Gastroesophageal sphincter (tissue), 4 donors: Measurements from ENCODE around the gene ASB6. TPM values are rescaled to one million over a fixed set of nuclear protein-coding genes. Genes with fewer than 3 reads are reported as not detected.
A peak's percentile ranks its signal among the peaks of the same experiment; 100 is the strongest.

Experiments
- ATAC-seq: fragments of 150-250 bp; one replicate; pipeline ENCODE4 v1.9.1; 2016; ENCODE audit warnings: mild to moderate bottlenecking, moderate library complexity
- H3K27ac ChIP-seq, 4 donors: fragments of 200-600 bp; sonication (generic) in 3 of 4; 1 replicate in 3 of 4; 2 replicates in 1 of 4; pipeline ENCODE4 v1.5.1; 2016 to 2019
- H3K27me3 ChIP-seq: fragments of 200-600 bp; sonication (generic); one replicate; pipeline ENCODE4 v1.5.1; 2019
- H3K36me3 ChIP-seq, 2 donors: fragments of 200-600 bp; sonication (generic); one replicate each; pipeline ENCODE4 v1.5.1; 2019; ENCODE audit warnings: control low read depth in 1 of 2
- H3K4me1 ChIP-seq, 3 donors: fragments of 200-600 bp; sonication (generic); 1 replicate in 2 of 3; 2 replicates in 1 of 3; pipeline ENCODE4 v1.5.1; 2016 to 2019; ENCODE audit warnings: control low read depth in 2 of 3
- H3K4me3 ChIP-seq, 2 donors: fragments of 200-600 bp; sonication (generic); one replicate each; pipeline ENCODE4 v1.5.1; 2019; ENCODE audit warnings: mild to moderate bottlenecking in 1 of 2, moderate library complexity in 1 of 2
- H3K9me3 ChIP-seq, 3 donors: fragments of 200-600 bp; sonication (generic); one replicate each; pipeline ENCODE4 v1.5.1; 2017 to 2019; ENCODE audit warnings: control low read depth in 2 of 3
- EP300 ChIP-seq: sonication (generic); formaldehyde crosslinking; IDR thresholded peaks from one replicate; pipeline ENCODE4 v1.6.1; 2017; ENCODE audit warnings: antibody characterized with exemption, mild to moderate bottlenecking
- POLR2A ChIP-seq, 2 donors: fragments of 450-650 bp; IDR thresholded peaks; one replicate each; pipeline ENCODE4 v1.6.1; 2017; ENCODE audit warnings: antibody characterized with exemption in 2 of 2, mild to moderate bottlenecking in 2 of 2, moderate library complexity in 1 of 2
- POLR2AphosphoS5 ChIP-seq: sonication (generic); formaldehyde crosslinking; IDR thresholded peaks from one replicate; pipeline ENCODE4 v1.6.1; 2017; ENCODE audit warnings: antibody characterized with exemption
- WGBS, 2 donors: methylation state at CpG; one replicate each; pipeline ENCODE4 v1.1.5; 2018; ENCODE audit warnings: low coverage in 1 of 2; 5-methylcytosine and 5-hydroxymethylcytosine counted together
- total RNA-seq, 4 donors: library from RNA; depleted of rRNA; stranded (reverse); fragments of >200 nt; gene quantifications; one replicate each; pipeline ENCODE4 v1.1.0, GENCODE V29; 2016
- TF ChIP-seq, protein P1 (sequence below), 4 experiments: fragments of 200-600 bp in 2 of 4; fragments of 450-650 bp in 2 of 4; sonication (generic) in 1 of 4; IDR thresholded peaks; one replicate each; pipeline ENCODE4 v1.5.1; 2017 to 2019; ENCODE audit warnings: antibody characterized with exemption in 4 of 4, mild to moderate bottlenecking in 2 of 4, moderate library complexity in 2 of 4

ASB6 gene
- total RNA-seq, 4 donors from 2014 or later = 21.3 to 37.2 (median 28.2) TPM

DNA sequence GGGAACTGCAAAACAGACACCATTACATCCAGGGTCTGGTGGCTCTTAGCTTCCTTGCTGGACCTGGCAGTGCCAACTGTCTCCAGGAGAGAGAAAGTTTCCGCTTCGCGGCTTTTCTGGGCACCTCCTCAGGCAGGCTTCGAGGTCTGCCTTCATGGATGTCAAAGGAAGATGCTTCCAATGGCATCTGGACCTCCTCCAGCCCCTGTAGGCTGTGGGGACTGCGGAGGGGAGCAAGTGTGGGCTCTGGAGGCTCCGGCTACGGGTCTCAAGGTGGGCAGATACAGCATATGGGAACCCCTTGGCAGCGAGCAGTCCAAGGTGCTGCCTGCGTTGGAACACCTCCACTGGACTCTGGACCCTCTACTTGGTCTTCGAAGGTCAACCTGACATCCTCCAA, 27.0 kb downstream of the ASB6 start:
- H3K4me1 ChIP-seq = peaks cover 0 to 23% (median 11%) of the 10 kb centered on the region in 3 donors
- no peak for ATAC-seq
- no peak overlapping the region for H3K4me3 ChIP-seq
- peaks cover 4% of the 10 kb centered on the region for H3K27me3 ChIP-seq
- H3K27ac ChIP-seq = no peak overlapping the region
- H3K9me3 ChIP-seq = no peaks in the 10 kb centered on the region
- 60 to 95% methylated on average over 1 to 7 of the region's 10 CpGs for WGBS, 2 donors
- H3K36me3 ChIP-seq = no peaks in the 10 kb centered on the region
- no peak for TF ChIP-seq EP300
- TF ChIP-seq POLR2AphosphoS5 = no peak
- TF ChIP-seq, protein P1, sequence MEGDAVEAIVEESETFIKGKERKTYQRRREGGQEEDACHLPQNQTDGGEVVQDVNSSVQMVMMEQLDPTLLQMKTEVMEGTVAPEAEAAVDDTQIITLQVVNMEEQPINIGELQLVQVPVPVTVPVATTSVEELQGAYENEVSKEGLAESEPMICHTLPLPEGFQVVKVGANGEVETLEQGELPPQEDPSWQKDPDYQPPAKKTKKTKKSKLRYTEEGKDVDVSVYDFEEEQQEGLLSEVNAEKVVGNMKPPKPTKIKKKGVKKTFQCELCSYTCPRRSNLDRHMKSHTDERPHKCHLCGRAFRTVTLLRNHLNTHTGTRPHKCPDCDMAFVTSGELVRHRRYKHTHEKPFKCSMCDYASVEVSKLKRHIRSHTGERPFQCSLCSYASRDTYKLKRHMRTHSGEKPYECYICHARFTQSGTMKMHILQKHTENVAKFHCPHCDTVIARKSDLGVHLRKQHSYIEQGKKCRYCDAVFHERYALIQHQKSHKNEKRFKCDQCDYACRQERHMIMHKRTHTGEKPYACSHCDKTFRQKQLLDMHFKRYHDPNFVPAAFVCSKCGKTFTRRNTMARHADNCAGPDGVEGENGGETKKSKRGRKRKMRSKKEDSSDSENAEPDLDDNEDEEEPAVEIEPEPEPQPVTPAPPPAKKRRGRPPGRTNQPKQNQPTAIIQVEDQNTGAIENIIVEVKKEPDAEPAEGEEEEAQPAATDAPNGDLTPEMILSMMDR (IDR thresholded peaks at IDR 0.05) = no peak
- TF ChIP-seq POLR2A (IDR thresholded peaks at IDR 0.05) = no peak

DNA sequence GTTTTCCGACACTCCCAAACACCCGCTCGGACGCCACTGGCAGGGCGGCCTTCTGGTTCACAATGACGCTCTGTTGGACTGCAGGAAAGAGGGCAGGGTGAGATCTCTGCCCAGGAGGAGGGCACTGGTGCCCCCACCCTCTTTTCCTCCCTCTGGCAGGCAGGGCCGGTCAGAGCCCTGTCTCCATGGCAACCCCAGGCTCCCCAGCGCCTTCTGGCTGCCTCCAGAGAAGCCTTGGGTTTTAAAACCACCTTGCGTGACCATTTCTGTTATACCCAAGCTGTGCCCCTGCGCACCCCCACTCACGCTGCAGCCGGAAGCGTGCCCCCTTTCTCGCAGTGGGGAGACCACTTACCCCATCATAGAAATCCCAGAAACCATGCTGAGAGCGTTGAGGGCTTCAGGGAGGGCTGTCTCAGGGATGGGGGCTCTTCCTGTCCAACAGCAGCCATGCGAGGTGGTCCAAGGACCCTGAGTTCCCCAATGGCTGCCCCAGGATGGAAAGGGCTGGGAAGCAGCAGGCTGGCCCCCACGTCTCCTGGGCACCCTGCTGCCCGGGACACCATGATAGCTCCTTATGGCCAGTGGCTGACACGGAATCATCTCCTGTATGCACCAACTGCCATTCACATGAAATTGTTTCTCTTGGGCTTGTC, 28.3 kb downstream of the ASB6 start:
- no peak for ATAC-seq

DNA sequence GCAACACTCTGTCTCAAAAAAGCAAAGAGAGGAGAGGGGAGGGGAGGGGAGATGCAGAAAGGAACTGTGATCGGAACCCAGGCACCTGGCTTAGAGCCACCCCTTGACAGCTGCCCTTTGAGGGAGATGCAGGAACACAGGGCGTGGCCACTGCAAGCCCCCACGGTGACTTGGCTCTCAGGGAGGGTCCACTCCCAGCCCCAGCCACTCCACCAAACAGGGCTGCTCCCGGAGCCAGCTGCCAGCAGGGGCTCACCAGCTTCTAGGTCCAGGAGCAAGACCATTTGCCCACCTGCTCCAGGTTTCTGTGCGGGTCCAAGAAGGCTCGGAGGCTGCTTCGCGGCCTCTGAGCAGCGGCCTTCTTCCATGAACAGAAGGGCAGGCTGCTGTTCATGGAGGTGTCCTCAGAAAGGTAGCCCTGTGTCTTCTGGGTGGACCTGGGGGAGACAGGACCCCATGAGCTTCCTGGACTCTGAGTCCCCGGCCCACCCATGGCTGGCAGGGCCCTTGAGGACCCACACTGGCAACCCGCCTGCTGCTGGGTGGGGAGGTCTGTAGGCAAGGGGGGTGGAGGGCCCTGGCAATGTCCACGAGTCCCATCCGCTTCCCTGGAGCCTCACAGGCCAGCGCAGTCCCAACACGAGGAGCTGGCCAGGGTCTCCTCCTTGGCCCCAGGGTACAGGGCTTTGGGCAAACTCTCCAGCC, 29.0 kb downstream of the ASB6 start:
- peak overlapping the region in 3 of 4 donors; percentile 68 to 71 (median 69) for H3K27ac ChIP-seq
- peaks cover 0 to 36% (median 24%) of the 10 kb centered on the region in 3 donors for H3K4me1 ChIP-seq
- no peak overlapping the region for H3K4me3 ChIP-seq
- TF ChIP-seq POLR2A (IDR thresholded peaks at IDR 0.05) (no peak), POLR2AphosphoS5 (no peak), EP300 (no peak)
- TF ChIP-seq, protein P1 (IDR thresholded peaks at IDR 0.05) = no peak
- ATAC-seq = no peak
- H3K9me3 ChIP-seq = no peaks in the 10 kb centered on the region
- H3K36me3 ChIP-seq = no peaks in the 10 kb centered on the region
- WGBS, 2 donors = 46 to 67% methylated on average over 1 to 3 of the region's 15 CpGs
- no peaks in the 10 kb centered on the region for H3K27me3 ChIP-seq

More for the DNA sequence above, 28.3 kb downstream of the ASB6 start:
- Histone ChIP-seq H3K4me1 (peaks cover 0 to 29% (median 19%) of the 10 kb centered on the region in 3 donors), H3K27me3 (no peaks in the 10 kb centered on the region), H3K9me3 (no peaks in the 10 kb centered on the region), H3K4me3 (no peak overlapping the region), H3K27ac (peak overlapping the region in 3 of 4 donors; percentile 68 to 71 (median 69)), H3K36me3 (no peaks in the 10 kb centered on the region)
- TF ChIP-seq, protein P1 (IDR thresholded peaks at IDR 0.05) = no peak
- peak; percentile 36 for TF ChIP-seq POLR2AphosphoS5
- 47 to 100% methylated on average over 2 to 5 of the region's 19 CpGs for WGBS, 2 donors

DNA sequence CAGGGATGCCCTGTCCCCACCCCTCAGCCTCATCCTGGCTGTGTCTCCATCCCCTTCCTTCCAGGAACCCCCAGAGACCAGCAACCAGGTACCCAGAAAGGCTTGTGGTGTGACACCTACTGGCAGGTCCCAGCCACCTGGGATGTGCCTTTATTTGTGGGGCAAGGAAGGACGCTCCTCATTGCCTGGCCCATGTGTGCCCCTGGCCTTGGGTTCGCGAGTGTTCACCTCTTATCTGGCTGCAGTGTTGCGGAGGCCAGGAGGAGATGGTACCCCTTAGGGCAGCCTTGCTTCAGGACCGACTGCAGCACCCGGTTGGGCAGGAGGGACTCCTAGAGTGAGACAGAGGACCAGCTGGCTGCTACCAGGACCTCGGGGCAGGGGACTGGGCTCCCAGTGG, 29.8 kb downstream of the ASB6 start:
- Histone ChIP-seq H3K4me3 (no peak overlapping the region), H3K27ac (peak overlapping the region in 2 of 4 donors; percentile 12 to 71), H3K4me1 (peaks cover 0 to 44% (median 30%) of the 10 kb centered on the region in 3 donors), H3K36me3 (no peaks in the 10 kb centered on the region), H3K27me3 (no peaks in the 10 kb centered on the region), H3K9me3 (no peaks in the 10 kb centered on the region)
- no peak for ATAC-seq
- 100% methylated on average over 1 of the region's 7 CpGs; no CpG with 5 or more reads in 1 of the 2 donors for WGBS, 2 donors
- TF ChIP-seq, protein P1 (IDR thresholded peaks at IDR 0.05) = no peak
- no peak for TF ChIP-seq EP300
- no peak for TF ChIP-seq POLR2A (IDR thresholded peaks at IDR 0.05)
- no peak for TF ChIP-seq POLR2AphosphoS5
